ENCODE data around the gene HNRNPF.

DNA sequence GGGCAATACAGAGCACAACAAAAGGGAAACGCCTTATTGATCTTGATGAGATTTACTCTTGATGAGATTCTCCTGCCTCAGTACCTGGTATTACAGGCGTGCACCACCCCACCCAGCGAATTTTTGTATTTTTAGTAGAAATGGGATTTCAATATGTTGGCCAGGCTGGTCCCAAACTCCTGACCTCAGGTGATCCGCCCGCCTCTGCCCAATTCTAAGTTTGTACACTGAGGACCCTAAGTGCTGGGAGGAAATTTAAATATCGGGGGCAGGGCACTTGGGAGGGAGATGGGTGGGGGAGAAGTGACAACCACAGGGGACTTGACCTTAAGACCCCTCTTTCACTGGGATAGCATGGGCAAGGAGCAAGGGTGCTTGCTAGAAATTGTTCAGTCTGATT is 14.1 kb downstream of the HNRNPF start:
- no peak for TF ChIP-seq EZH2 (IDR thresholded peaks at IDR 0.05)
- TF ChIP-seq, protein P1, sequence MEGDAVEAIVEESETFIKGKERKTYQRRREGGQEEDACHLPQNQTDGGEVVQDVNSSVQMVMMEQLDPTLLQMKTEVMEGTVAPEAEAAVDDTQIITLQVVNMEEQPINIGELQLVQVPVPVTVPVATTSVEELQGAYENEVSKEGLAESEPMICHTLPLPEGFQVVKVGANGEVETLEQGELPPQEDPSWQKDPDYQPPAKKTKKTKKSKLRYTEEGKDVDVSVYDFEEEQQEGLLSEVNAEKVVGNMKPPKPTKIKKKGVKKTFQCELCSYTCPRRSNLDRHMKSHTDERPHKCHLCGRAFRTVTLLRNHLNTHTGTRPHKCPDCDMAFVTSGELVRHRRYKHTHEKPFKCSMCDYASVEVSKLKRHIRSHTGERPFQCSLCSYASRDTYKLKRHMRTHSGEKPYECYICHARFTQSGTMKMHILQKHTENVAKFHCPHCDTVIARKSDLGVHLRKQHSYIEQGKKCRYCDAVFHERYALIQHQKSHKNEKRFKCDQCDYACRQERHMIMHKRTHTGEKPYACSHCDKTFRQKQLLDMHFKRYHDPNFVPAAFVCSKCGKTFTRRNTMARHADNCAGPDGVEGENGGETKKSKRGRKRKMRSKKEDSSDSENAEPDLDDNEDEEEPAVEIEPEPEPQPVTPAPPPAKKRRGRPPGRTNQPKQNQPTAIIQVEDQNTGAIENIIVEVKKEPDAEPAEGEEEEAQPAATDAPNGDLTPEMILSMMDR (IDR thresholded peaks at IDR 0.05 in 2 of 3, conservative IDR thresholded peaks at IDR 0.05 in 1 of 3; ENCODE audit: borderline replicate concordance in 1 of 3, insufficient read depth in 1 of 3, low read depth in 2 of 3, low read length in 2 of 3), result no peak
- no peak for TF ChIP-seq POLR2A (IDR thresholded peaks at IDR 0.05; ENCODE audit: borderline replicate concordance, extremely low read depth, insufficient read depth, insufficient read length)
- no peak for TF ChIP-seq POLR2AphosphoS5 (IDR thresholded peaks at IDR 0.05; ENCODE audit: low read depth, low read length)
- TF ChIP-seq SIN3A (IDR thresholded peaks at IDR 0.05; ENCODE audit: low read depth), result no peak
- no peak for TF ChIP-seq EZH2phosphoT487 (IDR thresholded peaks at IDR 0.05; ENCODE audit: borderline replicate concordance)
- TF ChIP-seq YY1 (IDR thresholded peaks at IDR 0.05; ENCODE audit: extremely low read depth, insufficient replicate concordance, low read depth, low read length), result no peak
